OCI-M1 (cell line): ENCODE results near the gene VIPR1.
A peak's percentile ranks its signal among the peaks of the same experiment; 100 is the strongest.

ENCODE experiments used
- DNase-seq: peaks from one replicate; lab custom pipeline; 2025; lab: John Stamatoyannopoulos, UW

Gene VIPR1

GRCh38 chr3:42493798-42494151 is 8.7 kb upstream of the VIPR1 start:
- no peak for DNase-seq

GRCh38 chr3:42495393-42495792 is 7.0 kb upstream of the VIPR1 start:
- no peak for DNase-seq

GRCh38 chr3:42497009-42497731 is 5.3 kb upstream of the VIPR1 start:
- no peak for DNase-seq

GRCh38 chr3:42498034-42498433 is 4.4 kb upstream of the VIPR1 start:
- no peak for DNase-seq

GRCh38 chr3:42498791-42499477 is 3.5 kb upstream of the VIPR1 start:
- no peak for DNase-seq

- DNase-seq = no peak
These were observed 3.0 kb upstream of the VIPR1 start for GRCh38 chr3:42499478-42499871.

GRCh38 chr3:42500091-42500490 is 2.4 kb upstream of the VIPR1 start:
- DNase-seq = no peak

GRCh38 chr3:42500909-42501308 is 1.5 kb upstream of the VIPR1 start:
- no peak for DNase-seq

- DNase-seq = no peak
These were observed 1.1 kb upstream of the VIPR1 start for GRCh38 chr3:42501321-42501680.

- DNase-seq = peak; percentile 26
These were observed 588 bp upstream of the VIPR1 start for GRCh38 chr3:42501681-42502428.

GRCh38 chr3:42503251-42503924 is 945 bp downstream of the VIPR1 start:
- DNase-seq = no peak

GRCh38 chr3:42503957-42504333 is 1.5 kb downstream of the VIPR1 start:
- DNase-seq = no peak

- DNase-seq = no peak
These were observed 2.1 kb downstream of the VIPR1 start for GRCh38 chr3:42504334-42505127.

GRCh38 chr3:42505128-42505848 is 2.8 kb downstream of the VIPR1 start:
- no peak for DNase-seq

- no peak for DNase-seq
These were observed 3.5 kb downstream of the VIPR1 start for GRCh38 chr3:42505849-42506410.

GRCh38 chr3:42507252-42507651 is 4.8 kb downstream of the VIPR1 start:
- DNase-seq = no peak

- DNase-seq = peak; percentile 4
These were observed 5.4 kb downstream of the VIPR1 start for GRCh38 chr3:42507761-42508335.

GRCh38 chr3:42508562-42508961 is 6.1 kb downstream of the VIPR1 start:
- no peak for DNase-seq

- DNase-seq = no peak
These were observed 6.7 kb downstream of the VIPR1 start for GRCh38 chr3:42509111-42509510.

GRCh38 chr3:42510325-42510724 is 7.9 kb downstream of the VIPR1 start:
- DNase-seq = no peak
